Lower leg skin (tissue), 3 donors: Measurements from ENCODE around the gene SLX4IP.

ENCODE experiments used
- CTCF ChIP-seq, 3 donors: fragments of 450-650 bp; IDR thresholded peaks; one replicate each; pipeline ENCODE4 v1.5.1; 2016; ENCODE audit warnings: antibody characterized with exemption in 3 of 3, mild to moderate bottlenecking in 3 of 3, moderate library complexity in 2 of 3
- POLR2A ChIP-seq, 2 donors: fragments of 450-650 bp; IDR thresholded peaks; one replicate each; pipeline ENCODE4 v1.6.1; 2016 to 2017; ENCODE audit warnings: antibody characterized with exemption in 2 of 2, mild to moderate bottlenecking in 1 of 2, moderate library complexity in 1 of 2

- TF ChIP-seq POLR2A (IDR thresholded peaks at IDR 0.05) (no peak), CTCF (IDR thresholded peaks at IDR 0.05) (no peak)
Observed at GRCh38 chr20:10648651-10649050, 213.5 kb downstream of the SLX4IP start.
